ENCODE data around the gene WDR41.
"Not testable (repeated sequence)": the region's sequence is repeated elsewhere in the genome, so short reads cannot be mapped to it uniquely, and the experiment has no call there.

The WDR41 gene

DNA sequence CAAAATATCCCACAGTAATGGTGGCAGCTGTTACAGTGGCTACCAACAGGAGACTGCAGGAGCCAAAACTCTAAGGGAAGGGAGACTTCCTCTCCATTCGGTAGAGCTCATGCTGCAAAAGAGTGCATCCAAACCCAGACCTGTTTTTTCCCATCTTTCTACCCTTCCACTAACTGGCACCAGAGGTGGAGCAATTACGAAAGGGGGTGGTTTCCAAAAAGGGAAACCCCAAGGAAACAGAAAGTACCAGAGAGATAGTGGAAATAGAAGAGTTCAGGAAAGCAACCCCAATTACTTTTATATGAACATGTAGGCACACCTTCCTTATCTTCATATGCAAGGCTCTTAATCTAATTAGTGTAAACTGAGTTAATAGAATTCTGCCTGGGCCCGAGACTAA lies 7.3 kb upstream of the WDR41 start:
- TF ChIP-seq, protein P1, sequence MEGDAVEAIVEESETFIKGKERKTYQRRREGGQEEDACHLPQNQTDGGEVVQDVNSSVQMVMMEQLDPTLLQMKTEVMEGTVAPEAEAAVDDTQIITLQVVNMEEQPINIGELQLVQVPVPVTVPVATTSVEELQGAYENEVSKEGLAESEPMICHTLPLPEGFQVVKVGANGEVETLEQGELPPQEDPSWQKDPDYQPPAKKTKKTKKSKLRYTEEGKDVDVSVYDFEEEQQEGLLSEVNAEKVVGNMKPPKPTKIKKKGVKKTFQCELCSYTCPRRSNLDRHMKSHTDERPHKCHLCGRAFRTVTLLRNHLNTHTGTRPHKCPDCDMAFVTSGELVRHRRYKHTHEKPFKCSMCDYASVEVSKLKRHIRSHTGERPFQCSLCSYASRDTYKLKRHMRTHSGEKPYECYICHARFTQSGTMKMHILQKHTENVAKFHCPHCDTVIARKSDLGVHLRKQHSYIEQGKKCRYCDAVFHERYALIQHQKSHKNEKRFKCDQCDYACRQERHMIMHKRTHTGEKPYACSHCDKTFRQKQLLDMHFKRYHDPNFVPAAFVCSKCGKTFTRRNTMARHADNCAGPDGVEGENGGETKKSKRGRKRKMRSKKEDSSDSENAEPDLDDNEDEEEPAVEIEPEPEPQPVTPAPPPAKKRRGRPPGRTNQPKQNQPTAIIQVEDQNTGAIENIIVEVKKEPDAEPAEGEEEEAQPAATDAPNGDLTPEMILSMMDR (IDR thresholded peaks at IDR 0.05; ENCODE audit: low read depth, low read length, missing control alignments) = no peak
- H3K4me3 ChIP-seq (replicated peaks; ENCODE audit: low read depth, low read length) = no peak overlapping the region
- no peak for DNase-seq (ENCODE audit: extremely low read depth, low read depth)

DNA sequence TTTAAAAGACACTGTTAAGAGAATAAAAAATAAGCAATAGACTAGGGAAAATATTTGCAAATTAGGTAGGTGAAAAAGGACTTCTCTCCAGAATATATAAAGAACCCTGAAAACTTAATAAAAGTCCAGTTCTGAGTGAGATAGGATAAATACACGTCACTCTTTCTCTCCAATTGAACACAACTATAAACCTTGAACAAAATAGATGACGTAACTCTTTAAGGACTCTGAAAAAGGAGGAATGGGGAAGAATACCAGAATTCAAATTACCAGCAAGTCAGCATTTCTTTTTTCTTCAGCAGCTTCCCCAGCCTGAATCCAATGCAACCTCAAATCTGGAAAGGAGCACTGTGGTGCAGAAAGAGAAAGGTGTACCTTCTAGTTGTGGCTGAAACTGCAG lies 6.8 kb upstream of the WDR41 start:
- no peak overlapping the region for H3K4me3 ChIP-seq (replicated peaks; ENCODE audit: low read depth, low read length)
- no peak for DNase-seq (ENCODE audit: extremely low read depth, low read depth)
- TF ChIP-seq, protein P1 (IDR thresholded peaks at IDR 0.05; ENCODE audit: low read depth, low read length, missing control alignments) = no peak

DNA sequence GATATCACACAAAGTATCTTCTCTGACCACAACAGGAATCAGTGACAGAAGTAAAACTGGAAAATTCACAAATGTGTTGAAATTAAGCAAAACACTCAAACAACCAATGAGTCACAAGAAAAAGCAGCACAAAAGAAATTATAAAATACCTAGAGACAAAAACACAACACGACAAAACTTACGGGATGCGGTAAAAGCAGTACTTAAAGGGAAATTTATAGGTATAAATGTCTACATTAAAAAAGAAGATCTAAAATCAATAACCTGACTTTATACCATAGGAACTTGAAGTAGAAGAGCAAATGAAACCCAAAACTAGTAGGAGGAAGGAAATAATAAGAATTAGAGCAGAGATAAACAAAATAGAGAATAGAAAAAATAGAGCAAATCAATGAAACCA lies 2.8 kb upstream of the WDR41 start:
- no peak overlapping the region for H3K4me3 ChIP-seq (replicated peaks; ENCODE audit: low read depth, low read length)
- no peak for DNase-seq (ENCODE audit: extremely low read depth, low read depth)
- TF ChIP-seq, protein P1 (IDR thresholded peaks at IDR 0.05; ENCODE audit: low read depth, low read length, missing control alignments) = no peak

DNA sequence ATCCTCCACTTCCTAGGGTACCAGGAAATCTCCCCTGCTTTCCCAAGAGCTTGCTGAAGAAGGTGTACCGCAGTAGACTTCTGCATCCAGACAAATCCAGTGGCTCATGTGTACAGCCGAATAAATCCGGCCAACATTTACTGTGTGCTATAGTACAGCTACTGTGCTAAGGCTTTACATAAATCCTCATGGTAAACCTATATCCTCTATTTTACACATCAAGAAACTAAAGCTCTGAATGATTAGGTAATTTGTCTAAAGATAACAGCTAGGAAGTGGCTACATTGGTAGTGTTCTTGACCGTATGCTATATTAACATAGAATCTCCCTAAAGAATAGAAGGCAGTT lies 511 bp upstream of the WDR41 start:
- H3K4me3 ChIP-seq (replicated peaks; ENCODE audit: low read depth, low read length) = peak overlapping the region; percentile 66
- TF ChIP-seq, protein P1 (IDR thresholded peaks at IDR 0.05; ENCODE audit: low read depth, low read length, missing control alignments) = no peak
- no peak for DNase-seq (ENCODE audit: extremely low read depth, low read depth)

DNA sequence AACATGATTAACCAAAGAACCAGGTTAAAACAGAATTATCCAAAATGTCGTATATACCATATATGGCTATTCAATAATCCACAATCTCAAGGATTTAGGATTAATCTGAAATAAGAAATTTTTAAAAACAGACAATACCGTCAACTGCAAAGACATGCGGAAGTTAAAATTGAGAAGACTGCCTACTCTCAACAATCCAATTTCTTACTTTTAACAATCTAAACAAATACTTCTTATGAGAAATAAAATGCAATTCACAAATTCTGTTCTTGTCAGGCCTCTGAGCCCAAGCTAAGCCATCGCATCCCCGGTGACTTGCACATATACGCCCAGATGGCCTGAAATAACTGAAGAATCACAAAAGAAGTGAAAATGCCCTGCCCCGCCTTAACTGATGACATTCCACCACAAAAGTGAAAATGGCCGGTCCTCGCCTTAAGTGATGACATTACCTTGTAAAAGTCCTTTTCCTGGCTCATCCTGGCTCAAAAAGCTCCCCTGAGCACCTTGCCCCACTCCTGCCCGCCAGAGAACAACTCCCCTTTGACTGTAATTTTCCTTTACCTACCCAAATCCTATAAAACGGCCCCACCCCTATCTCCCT lies 1.3 kb downstream of the WDR41 start:
- peak overlapping the region; percentile 66 for H3K4me3 ChIP-seq (replicated peaks; ENCODE audit: low read depth, low read length)
- DNase-seq (ENCODE audit: extremely low read depth, low read depth) = not testable (repeated sequence)

DNA sequence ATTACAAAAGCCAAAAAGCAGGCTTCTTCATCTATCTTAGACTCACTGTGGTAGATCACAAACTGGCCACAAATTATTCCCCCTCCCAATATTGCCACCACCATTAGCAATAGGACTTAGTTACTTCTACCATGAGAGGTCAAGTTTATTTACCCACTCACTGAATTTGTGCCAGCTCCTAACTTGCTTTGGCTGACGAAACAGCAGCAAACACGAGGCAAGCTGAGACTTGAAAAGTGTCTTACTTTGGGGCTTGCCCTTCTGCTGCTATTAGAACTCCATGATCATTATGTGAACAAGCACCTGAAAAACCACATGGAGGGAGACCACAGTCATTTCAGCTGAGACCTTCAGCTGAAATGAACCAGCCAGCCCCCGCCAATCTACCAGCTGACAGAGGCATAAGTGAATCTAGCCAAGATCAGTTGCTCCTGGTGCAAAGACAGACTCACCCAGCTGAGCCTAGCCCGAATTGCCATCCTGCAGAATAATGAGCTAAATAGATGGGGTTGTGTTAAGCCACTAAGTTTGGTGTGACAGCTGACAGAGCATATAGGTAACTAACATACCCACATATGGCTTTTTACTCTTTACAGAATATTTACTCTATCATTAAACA lies 5.7 kb downstream of the WDR41 start:
- no peak for DNase-seq (ENCODE audit: extremely low read depth, low read depth)
- no peak overlapping the region for H3K4me3 ChIP-seq (replicated peaks; ENCODE audit: low read depth, low read length)
- TF ChIP-seq, protein P1 (IDR thresholded peaks at IDR 0.05; ENCODE audit: low read depth, low read length, missing control alignments) = no peak

DNA sequence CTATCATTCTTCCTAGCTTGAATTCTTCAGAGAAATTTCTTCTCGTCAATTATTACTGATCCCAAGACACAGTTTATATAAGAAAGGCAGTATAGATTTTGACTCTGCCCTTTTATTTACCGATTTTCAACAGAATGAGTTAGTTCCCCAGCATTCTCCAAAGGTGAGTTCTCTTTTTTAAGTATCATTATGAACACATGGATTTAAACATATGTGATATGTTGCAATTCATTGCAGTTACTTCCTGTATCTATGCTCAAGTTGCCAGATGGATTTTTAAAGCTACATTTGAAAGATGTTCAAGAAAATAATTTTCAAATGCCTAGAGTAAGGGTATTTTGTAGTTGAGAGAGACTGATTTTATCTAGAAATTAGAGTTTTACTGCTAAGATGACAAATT lies 8.4 kb downstream of the WDR41 start:
- DNase-seq (ENCODE audit: extremely low read depth, low read depth) = no peak
- H3K4me3 ChIP-seq (replicated peaks; ENCODE audit: low read depth, low read length) = no peak overlapping the region
- TF ChIP-seq, protein P1 (IDR thresholded peaks at IDR 0.05; ENCODE audit: low read depth, low read length, missing control alignments) = no peak

DNA sequence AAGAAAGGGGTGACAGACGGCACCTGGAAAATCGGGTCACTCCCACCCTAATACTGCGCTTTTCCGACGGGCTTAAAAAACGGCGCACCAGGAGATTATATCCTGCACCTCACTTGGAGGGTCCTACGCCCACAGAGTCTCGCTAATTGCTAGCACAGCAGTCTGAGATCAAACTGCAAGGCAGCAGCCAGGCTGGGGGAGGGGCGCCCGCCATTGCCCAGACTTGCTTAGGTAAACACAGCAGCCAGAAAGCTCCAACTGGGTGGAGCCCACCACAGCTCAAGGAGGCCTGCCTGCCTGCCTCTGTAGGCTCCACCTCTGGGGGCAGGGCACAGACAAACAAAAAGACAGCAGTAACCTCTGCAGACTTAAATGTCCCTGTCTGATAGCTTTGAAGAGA lies 17.1 kb downstream of the WDR41 start:
- not testable (repeated sequence) for H3K4me3 ChIP-seq (replicated peaks; ENCODE audit: low read depth, low read length); DNase-seq (ENCODE audit: extremely low read depth, low read depth)

DNA sequence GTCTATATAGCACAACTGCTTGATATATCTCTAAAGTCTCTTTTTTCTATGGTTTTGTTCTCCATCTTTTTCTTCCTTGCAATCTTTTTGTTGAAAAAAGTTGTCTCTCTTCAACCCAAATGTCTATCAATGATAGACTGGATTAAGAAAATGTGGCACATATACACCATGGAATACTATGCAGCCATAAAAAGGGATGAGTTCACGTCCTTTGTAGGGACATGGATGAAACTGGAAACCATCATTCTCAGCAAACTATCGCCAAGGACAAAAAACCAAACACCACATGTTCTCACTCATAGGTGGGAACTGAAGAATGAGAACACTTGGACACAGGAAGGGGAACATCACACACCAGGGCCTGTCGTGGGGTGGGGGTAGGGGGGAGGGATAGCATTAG lies 23.2 kb downstream of the WDR41 start:
- H3K4me3 ChIP-seq (replicated peaks; ENCODE audit: low read depth, low read length); DNase-seq (ENCODE audit: extremely low read depth, low read depth): not testable (repeated sequence)

All from HFF-Myc (cell line).